ENCODE measurements around the gene SERP2. TPM values are rescaled to one million over a fixed set of nuclear protein-coding genes. Genes with fewer than 3 reads are reported as not detected.

SERP2 gene
- total RNA-seq, 2 experiments from 2014 or later, result not detected

DNA sequence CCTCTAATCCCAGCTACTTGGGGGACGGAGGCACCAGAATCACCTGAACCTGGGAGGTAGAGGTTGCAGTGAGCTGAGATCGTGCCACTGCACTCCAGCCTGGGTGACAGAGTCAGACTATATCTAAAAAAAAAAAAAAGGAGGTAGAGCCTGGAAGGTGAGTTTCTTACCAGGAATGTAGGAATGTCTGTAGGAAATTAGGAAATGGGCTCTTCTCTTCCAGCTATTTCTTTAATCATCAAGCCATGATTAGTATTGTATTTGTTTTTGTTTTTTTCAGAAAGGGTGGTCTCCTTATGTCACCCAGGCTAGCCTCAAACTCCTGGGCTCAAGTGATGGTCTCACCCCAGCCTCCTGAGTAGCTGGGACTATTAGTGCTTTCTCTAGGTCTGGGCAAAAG lies 26.3 kb upstream of the SERP2 start:
- Mint-ChIP-seq H3K27ac (no peak overlapping the region), H3K4me1 (peaks cover 3% of the 10 kb centered on the region), H3K4me3 (no peak overlapping the region), H3K36me3 (no peaks in the 10 kb centered on the region), H3K9me3 (ENCODE audit: low read depth) (no peaks in the 10 kb centered on the region), H3K27me3 (peaks cover 13% of the 10 kb centered on the region)
- no peak for DNase-seq
- no peak for ATAC-seq
- CTCF ChIA-PET, result no interaction called here

DNA sequence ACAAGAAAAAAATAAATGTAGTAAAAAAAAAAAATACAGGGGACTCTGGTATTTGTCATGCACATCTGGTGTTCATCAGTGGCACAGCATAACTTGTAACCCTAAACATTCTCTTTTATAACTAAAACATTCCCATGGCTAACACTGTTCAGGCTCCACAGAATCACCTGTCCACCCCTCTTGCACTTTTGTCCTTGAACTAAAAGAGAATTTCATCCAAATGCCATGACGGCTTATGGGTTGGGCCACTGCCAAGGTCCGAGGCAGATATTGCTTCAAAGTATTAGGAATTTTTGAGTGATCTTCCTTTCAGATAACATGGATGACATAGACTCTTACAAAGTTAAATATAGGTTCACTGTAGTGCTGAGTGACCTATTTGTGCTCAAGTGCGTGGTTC lies 25.7 kb upstream of the SERP2 start:
- Mint-ChIP-seq H3K9me3 (ENCODE audit: low read depth) (no peaks in the 10 kb centered on the region), H3K4me3 (no peak overlapping the region), H3K27ac (no peak overlapping the region), H3K36me3 (no peaks in the 10 kb centered on the region), H3K4me1 (peaks cover 9% of the 10 kb centered on the region), H3K27me3 (peaks cover 13% of the 10 kb centered on the region)
- CTCF ChIA-PET, result no interaction called here
- ATAC-seq (no peak), DNase-seq (no peak)

DNA sequence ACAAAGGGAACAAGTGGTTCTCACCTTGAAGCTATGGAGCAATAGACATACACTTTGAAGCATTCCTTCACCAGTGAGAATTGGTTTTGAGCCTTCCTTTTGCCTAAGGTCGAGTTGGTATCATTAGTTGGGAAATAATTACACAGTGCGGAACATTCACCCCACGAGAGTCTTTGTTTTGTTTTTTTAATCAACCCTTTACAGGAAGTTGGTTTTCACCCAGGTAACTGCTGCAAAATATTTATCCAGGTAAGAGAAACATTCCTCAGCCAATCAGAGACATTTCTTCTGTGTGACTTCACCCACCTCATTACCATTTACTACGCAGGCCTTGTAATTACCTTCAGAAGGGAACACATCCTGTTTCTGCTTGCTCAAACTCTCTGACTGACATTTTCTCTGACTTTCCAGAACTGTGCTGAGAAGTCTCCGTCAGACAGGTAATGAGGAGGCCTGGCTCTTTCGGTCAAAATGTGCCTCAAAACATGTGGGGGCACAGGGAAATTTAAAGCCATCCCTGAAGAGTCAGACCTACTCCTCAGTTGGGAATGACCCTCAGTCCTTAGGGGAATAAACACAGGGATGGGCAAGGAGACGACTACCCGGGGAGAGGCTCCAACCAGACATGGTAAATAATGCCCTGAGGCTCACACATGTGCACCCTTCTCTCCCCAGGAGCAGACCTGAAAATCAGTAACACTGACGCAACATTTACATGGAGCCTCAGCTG lies 22.7 kb upstream of the SERP2 start:
- CTCF ChIA-PET, result no interaction called here
- ATAC-seq (no peak), DNase-seq (no peak)
- Mint-ChIP-seq H3K36me3 (no peaks in the 10 kb centered on the region), H3K4me3 (no peak overlapping the region), H3K27ac (no peak overlapping the region), H3K4me1 (peaks cover 9% of the 10 kb centered on the region), H3K9me3 (ENCODE audit: low read depth) (no peaks in the 10 kb centered on the region), H3K27me3 (peaks cover 20% of the 10 kb centered on the region)

DNA sequence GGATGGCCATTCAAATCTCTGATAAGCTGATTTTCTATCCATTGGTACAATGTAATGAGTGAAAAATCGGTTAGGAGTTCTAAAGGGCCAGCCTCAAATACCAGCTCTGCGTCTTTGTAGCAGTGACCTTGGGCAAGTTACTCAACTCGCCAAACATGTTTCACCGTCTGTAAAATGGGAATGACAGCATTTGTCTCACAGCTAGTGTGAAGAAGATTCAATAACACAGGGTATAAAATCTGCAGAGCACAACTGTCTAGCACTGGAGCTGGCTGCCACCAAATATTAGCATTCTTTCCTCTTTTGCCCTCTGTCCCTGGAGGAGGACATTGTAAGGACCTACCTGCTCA lies 22.1 kb upstream of the SERP2 start:
- CTCF ChIA-PET, result no interaction called here
- H3K4me3 Mint-ChIP-seq, result no peak overlapping the region
- H3K36me3 Mint-ChIP-seq, result no peaks in the 10 kb centered on the region
- no peak for ATAC-seq
- no peak overlapping the region for H3K27ac Mint-ChIP-seq
- H3K4me1 Mint-ChIP-seq, result peaks cover 9% of the 10 kb centered on the region
- DNase-seq, result no peak
- no peaks in the 10 kb centered on the region for H3K9me3 Mint-ChIP-seq (ENCODE audit: low read depth)
- H3K27me3 Mint-ChIP-seq, result peaks cover 14% of the 10 kb centered on the region

DNA sequence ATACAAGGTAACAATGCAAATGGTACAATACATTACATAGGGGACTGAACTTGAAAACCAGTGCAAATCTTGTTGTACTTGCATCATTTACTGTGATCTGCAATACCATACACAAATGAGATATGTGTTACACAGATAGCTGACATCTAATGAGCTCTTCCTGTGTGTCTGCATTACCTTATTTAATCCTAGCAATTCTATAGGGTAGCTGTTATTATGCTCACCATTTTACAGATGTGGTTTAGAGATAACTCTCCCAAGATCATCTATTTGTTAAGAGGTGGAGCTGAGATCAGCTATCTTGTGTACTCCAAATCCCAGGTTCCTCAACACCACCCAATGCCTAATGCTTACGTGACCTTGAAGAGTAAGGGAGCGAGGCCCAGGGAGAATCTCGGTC lies 21.4 kb upstream of the SERP2 start:
- CTCF ChIA-PET, result no interaction called here
- Mint-ChIP-seq H3K4me1 (peaks cover 9% of the 10 kb centered on the region), H3K27me3 (peaks cover 14% of the 10 kb centered on the region), H3K4me3 (no peak overlapping the region), H3K36me3 (no peaks in the 10 kb centered on the region), H3K9me3 (ENCODE audit: low read depth) (no peaks in the 10 kb centered on the region), H3K27ac (no peak overlapping the region)
- no peak for DNase-seq
- ATAC-seq, result no peak

DNA sequence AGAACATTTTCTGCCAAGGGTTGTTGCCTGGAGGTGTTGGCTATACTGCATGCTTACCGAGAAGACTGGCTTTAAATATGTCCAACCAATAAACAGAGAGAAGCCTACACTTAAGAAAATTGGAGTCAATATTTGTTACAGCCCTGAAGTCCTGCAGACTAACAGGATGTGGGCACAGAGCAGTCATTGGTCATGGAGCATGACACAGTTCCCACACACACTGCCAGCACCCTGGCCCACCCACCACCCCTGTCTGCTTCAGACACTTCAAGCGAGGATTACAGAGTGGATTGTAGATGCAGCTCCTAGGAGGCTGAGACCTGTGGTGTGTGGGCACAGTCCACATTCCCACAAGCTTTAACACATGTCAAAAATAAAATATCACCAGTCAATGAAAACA lies 21.0 kb upstream of the SERP2 start:
- peaks cover 14% of the 10 kb centered on the region for H3K27me3 Mint-ChIP-seq
- H3K27ac Mint-ChIP-seq, result no peak overlapping the region
- peaks cover 9% of the 10 kb centered on the region for H3K4me1 Mint-ChIP-seq
- DNase-seq (no peak), ATAC-seq (no peak)
- no peaks in the 10 kb centered on the region for H3K36me3 Mint-ChIP-seq
- no peaks in the 10 kb centered on the region for H3K9me3 Mint-ChIP-seq (ENCODE audit: low read depth)
- CTCF ChIA-PET, result no interaction called here
- no peak overlapping the region for H3K4me3 Mint-ChIP-seq

DNA sequence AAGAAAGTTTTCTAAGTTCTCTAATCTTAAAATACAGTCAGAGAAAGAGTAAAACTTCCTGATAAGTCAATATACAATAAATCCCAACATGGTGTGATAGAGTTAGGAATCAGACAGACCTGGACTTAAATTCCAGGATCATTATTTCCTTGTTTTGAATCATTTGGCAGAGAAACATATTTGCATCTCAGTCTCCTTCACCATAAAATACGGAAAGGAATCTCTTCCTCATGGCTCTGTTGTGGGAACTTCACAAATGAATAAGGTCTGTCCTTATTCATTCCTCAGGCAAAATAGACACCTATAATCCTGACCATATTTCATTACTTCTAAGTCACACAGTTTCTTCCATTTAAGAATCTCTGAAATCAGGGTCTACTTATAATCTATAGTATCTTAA lies 19.3 kb upstream of the SERP2 start:
- DNase-seq (no peak), ATAC-seq (no peak)
- CTCF ChIA-PET, result no interaction called here
- Mint-ChIP-seq H3K27ac (no peak overlapping the region), H3K4me3 (no peak overlapping the region), H3K4me1 (peaks cover 9% of the 10 kb centered on the region), H3K9me3 (ENCODE audit: low read depth) (no peaks in the 10 kb centered on the region), H3K36me3 (no peaks in the 10 kb centered on the region), H3K27me3 (peaks cover 16% of the 10 kb centered on the region)

DNA sequence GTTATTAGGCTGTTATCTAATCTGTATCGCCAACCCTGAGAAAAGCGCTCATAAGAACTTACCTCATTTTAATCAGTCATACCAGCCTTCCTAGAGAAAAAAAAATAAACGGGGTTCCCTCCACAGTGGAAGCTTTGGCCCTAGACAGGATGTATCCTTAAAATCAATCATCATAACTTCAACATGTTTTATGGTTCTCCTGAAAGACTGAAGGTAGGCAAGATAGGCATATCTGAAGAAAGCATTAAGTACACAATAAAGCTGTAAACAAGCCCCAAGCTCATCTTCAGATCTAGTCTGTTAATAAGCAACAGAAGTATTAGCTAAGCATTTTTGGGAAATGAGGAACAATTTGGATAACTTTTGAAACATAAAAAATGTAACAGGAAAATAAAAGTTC lies 18.7 kb upstream of the SERP2 start:
- H3K27ac Mint-ChIP-seq, result no peak overlapping the region
- CTCF ChIA-PET, result no interaction called here

DNA sequence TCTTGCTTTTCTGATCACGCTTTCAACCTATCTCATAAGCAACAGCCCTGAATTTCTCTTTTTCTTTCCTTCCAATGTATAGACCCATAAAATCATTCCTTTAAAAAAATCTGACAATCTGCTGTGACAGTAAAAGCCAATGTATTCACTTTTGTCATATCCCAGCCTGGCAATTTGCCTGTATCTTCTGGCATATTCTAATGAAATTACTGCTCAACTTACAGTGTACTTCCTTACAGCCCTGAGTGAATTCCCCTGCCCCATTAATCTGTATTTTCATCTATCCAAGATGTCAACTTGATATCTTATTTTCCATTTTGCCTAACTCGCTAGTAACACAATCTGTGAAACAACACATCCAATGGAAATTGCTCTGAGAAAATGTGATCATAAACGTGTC lies 18.0 kb upstream of the SERP2 start:
- no peaks in the 10 kb centered on the region for H3K9me3 Mint-ChIP-seq (ENCODE audit: low read depth)

More for the DNA sequence above, 18.7 kb upstream of the SERP2 start:
- peaks cover 16% of the 10 kb centered on the region for H3K27me3 Mint-ChIP-seq
- no peak overlapping the region for H3K4me3 Mint-ChIP-seq
- ATAC-seq, result no peak
- H3K9me3 Mint-ChIP-seq (ENCODE audit: low read depth), result no peaks in the 10 kb centered on the region
- peaks cover 9% of the 10 kb centered on the region for H3K4me1 Mint-ChIP-seq
- no peaks in the 10 kb centered on the region for H3K36me3 Mint-ChIP-seq
- DNase-seq, result no peak

DNA sequence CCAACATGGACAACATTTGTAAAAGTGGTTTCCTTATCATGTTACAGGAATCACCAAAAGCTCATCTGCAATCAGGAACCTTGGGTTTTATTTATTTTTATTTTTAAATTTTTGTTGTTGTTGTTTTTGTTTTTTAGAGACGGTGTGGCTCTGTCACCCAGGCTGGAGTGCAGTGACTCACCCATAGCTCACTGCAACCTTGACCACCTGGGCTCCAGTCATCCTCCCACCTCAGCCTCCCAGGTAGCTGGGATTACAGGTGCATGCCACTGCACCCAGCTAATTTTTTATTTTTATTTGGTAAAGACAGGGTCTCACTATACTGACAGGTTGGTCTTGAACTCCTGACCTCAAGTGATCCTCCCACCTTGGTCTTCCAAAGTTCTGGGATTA lies 13.6 kb upstream of the SERP2 start:
- no peaks in the 10 kb centered on the region for H3K36me3 Mint-ChIP-seq

More for the DNA sequence above, 18.0 kb upstream of the SERP2 start:
- ATAC-seq, result no peak
- Mint-ChIP-seq H3K27me3 (peaks cover 16% of the 10 kb centered on the region), H3K4me1 (peaks cover 9% of the 10 kb centered on the region), H3K4me3 (no peak overlapping the region), H3K27ac (no peak overlapping the region), H3K36me3 (no peaks in the 10 kb centered on the region)
- CTCF ChIA-PET, result no interaction called here
- no peak for DNase-seq

DNA sequence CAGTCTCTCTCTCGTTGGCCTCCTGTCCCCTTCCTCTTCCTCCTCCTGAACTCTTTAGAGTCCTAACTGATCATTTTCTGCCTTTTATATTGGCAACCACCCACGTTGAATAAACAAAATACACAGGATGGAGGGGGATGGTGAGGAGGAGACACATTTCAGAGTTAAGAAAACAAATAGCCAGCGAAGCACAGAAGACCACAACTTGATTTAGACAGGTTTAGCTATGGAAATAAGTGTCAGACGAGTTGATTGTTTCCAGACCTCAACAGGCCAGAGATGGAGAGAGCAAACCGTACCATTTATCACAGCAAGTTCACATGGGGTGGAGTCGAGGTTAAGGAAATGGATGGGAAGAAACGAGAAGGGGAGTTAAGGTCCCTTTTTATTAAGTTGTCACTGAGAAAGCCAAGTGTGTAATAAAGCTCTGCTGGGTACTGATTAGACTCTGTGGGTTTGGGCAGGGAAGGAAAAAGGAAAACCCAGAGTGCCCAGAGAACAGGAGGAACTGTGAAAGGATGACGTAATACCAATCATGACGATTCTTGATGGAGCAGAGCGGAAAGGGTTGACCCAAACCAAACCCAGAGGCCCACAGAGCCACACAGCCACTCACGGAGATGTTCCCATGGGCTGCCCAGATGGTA lies 11.1 kb upstream of the SERP2 start:
- Mint-ChIP-seq H3K9me3 (ENCODE audit: low read depth) (no peaks in the 10 kb centered on the region), H3K27me3 (peaks cover 20% of the 10 kb centered on the region), H3K4me3 (no peak overlapping the region), H3K36me3 (no peaks in the 10 kb centered on the region), H3K27ac (no peak overlapping the region), H3K4me1 (no peaks in the 10 kb centered on the region)
- no peak for ATAC-seq
- CTCF ChIA-PET, result no interaction called here
- DNase-seq, result no peak

More for the DNA sequence above, 13.6 kb upstream of the SERP2 start:
- Mint-ChIP-seq H3K27me3 (peaks cover 18% of the 10 kb centered on the region), H3K4me1 (no peaks in the 10 kb centered on the region), H3K4me3 (no peak overlapping the region), H3K27ac (no peak overlapping the region), H3K9me3 (ENCODE audit: low read depth) (no peaks in the 10 kb centered on the region)
- ATAC-seq (no peak), DNase-seq (no peak)
- CTCF ChIA-PET, result no interaction called here

DNA sequence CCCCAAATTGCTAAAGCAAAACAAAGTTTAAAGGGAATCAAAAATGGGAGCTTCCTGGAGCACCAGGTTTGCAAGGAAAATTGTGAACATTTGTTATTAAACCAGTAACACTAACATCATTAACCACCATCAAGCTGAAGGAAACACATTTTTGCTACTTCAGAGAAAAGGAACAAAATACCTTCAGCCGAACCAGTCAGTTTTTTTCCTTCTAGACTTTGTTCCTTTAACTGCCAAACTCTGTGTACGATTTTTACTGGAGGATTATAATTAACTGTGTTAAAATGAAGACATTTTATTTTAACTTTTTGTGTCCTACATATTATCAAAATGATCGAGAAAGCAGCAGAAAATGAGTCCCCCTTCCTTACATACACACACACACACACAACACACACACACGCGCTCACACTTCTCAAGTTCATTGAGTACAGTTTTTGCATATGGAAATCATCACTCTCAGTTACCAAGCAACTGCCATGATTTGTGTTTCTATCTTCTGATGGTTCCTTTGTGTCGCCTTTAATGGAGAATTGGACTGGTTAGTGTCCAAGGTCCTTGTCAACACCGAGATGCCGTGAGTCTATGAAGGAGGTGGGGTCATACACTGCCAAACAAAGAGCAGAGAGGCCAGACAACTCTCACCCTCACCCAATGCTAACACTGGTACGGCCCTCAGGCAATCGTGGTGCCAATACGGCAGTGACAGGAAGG lies 9.8 kb upstream of the SERP2 start:
- Mint-ChIP-seq H3K36me3 (no peaks in the 10 kb centered on the region), H3K27ac (no peak overlapping the region), H3K4me3 (no peak overlapping the region), H3K4me1 (no peaks in the 10 kb centered on the region), H3K9me3 (ENCODE audit: low read depth) (no peaks in the 10 kb centered on the region), H3K27me3 (peaks cover 20% of the 10 kb centered on the region)
- DNase-seq (no peak), ATAC-seq (no peak)
- CTCF ChIA-PET, result no interaction called here

DNA sequence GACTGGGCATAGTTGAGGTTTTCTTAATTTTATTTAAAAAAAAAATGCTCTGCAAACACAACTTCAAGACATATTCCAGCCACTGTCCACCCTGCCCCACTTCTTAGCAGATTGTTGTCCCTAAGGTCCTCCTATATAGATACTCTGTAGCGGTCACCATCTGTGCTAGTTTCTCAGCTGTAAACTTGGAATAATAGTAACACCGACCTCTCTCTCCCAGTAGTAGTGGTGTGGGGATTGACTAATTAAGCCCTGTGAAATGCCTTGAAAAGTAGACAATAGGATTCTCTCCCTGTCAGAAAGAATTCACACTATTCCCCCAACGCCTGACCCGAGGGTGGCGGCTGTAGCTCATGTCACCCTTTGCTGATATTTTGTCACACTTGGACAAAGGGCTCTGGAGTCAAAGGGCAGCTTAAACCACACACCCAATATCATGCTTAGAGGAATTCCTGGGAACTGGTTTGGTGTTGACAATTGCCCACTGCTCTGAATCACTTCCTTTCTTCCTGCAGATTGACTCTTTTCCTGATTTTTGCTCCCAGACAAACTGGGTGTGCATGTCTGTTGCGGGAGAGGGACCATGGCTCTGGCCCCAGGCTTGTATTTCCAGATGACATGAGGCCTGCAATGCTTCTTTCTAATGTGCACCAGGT lies 9.2 kb upstream of the SERP2 start:
- Mint-ChIP-seq H3K9me3 (ENCODE audit: low read depth) (no peaks in the 10 kb centered on the region), H3K4me3 (no peak overlapping the region), H3K36me3 (no peaks in the 10 kb centered on the region), H3K27ac (no peak overlapping the region), H3K27me3 (peaks cover 18% of the 10 kb centered on the region), H3K4me1 (no peaks in the 10 kb centered on the region)
- CTCF ChIA-PET, result no interaction called here
- ATAC-seq, result no peak
- DNase-seq, result no peak

DNA sequence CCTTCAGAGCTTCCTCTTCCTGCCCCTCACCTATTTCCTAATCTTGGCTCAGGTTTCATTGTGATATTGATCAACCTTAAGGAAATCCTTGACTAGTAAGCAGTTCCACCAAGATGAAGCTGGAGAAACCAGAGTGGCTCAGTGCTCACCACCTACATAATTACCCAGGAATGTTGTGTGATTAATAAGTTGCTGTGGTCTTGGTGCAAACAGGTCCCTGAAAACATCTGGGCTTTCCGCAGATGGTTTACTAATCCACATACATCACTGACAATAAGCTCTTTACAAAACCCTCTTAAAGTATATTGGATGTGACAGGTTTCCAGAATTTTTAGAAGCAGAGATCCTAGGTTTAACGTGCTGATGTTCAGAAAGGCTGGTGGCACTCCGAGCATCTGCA lies 8.6 kb upstream of the SERP2 start:
- no peaks in the 10 kb centered on the region for H3K36me3 Mint-ChIP-seq
- no peak overlapping the region for H3K27ac Mint-ChIP-seq
- H3K27me3 Mint-ChIP-seq, result peaks cover 18% of the 10 kb centered on the region
- CTCF ChIA-PET, result no interaction called here
- H3K9me3 Mint-ChIP-seq (ENCODE audit: low read depth), result no peaks in the 10 kb centered on the region
- no peaks in the 10 kb centered on the region for H3K4me1 Mint-ChIP-seq
- DNase-seq (no peak), ATAC-seq (no peak)
- no peak overlapping the region for H3K4me3 Mint-ChIP-seq

Data from activated CD8-positive, alpha-beta memory T cell treated with anti-CD3 and anti-CD28 coated beads, Interleukin-2, amount 10 ng/mL, durations not matched to agents 7 days and 5 days (primary cell).